RWPE2 (cell line): ENCODE data around the gene ATAT1.
"Not testable (repeated sequence)": the region's sequence is repeated elsewhere in the genome, so short reads cannot be mapped to it uniquely, and the experiment has no call there.

Experiments
- ATAC-seq: fragments of 200-7000 bp; cut with Tn5 transposase; 3 replicates; pipeline ENCODE4 v1.9.1; 2021; ENCODE audit warnings: low read depth
- DNase-seq: peaks from one replicate; pipeline ENCODE4 v3.0.0-alpha.2; 2020; ENCODE audit warnings: low spot score
- H3K27ac ChIP-seq: fragments of 450-650 bp; 2 replicates; pipeline ENCODE4 v1.5.1; 2017; ENCODE audit warnings: mild to moderate bottlenecking; ENCODE audit not compliant: poor library complexity, severe bottlenecking
- H3K27me3 ChIP-seq: fragments of 250-450 bp; sonication (Bioruptor Pico); 2 replicates; pipeline ENCODE4 v1.5.1; 2021; ENCODE audit warnings: mild to moderate bottlenecking, moderate library complexity; ENCODE audit not compliant: insufficient read depth, poor library complexity, severe bottlenecking
- H3K36me3 ChIP-seq: fragments of 250-450 bp; sonication (Bioruptor Pico); 2 replicates; pipeline ENCODE4 v1.5.1; 2020; ENCODE audit warnings: low read depth, mild to moderate bottlenecking, moderate library complexity
- H3K4me1 ChIP-seq: fragments of 250-450 bp; sonication (Bioruptor Pico); 2 replicates; pipeline ENCODE4 v1.5.1; 2021; ENCODE audit warnings: mild to moderate bottlenecking, moderate library complexity; ENCODE audit not compliant: insufficient read depth, poor library complexity, severe bottlenecking
- H3K4me3 ChIP-seq: fragments of 250-450 bp; sonication (Bioruptor Pico); 2 replicates; pipeline ENCODE4 v1.5.1; 2021; ENCODE audit warnings: mild to moderate bottlenecking, moderate library complexity; ENCODE audit not compliant: severe bottlenecking
- H3K9me3 ChIP-seq: fragments of 250-450 bp; sonication (Bioruptor Pico); 2 replicates; pipeline ENCODE4 v1.5.1; 2021; ENCODE audit warnings: mild to moderate bottlenecking, moderate library complexity; ENCODE audit not compliant: severe bottlenecking
- CTCF ChIP-seq: fragments of 450-650 bp; IDR thresholded peaks from one replicate; pipeline ENCODE4 v1.5.1; 2017; ENCODE audit warnings: mild to moderate bottlenecking, moderate library complexity; ENCODE audit not compliant: poor library complexity, severe bottlenecking

Gene ATAT1

DNA sequence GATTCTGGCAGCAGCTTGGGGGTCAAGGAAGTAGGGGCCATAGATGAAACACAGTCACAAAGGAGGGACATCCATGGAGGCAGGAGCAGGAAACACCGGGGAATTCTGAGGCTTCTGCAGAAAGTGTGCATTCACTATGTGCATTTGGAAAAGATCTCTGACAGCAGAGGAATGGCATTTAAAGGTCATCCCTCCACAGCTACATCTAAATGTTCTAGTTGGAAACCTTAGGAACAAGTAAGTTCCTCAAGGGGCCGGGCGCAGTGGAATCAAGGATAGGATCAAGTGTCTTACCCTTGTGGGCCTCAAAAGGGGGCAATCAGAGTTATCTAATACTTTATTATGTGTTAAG, 29.0 kb downstream of the ATAT1 start:
- Histone ChIP-seq H3K4me3 (no peak overlapping the region), H3K27me3 (no peaks in the 10 kb centered on the region), H3K27ac (no peak overlapping the region), H3K9me3 (no peaks in the 10 kb centered on the region), H3K36me3 (peaks cover 91% of the 10 kb centered on the region), H3K4me1 (no peaks in the 10 kb centered on the region)
- DNase-seq (no peak), ATAC-seq (no peak)
- TF ChIP-seq CTCF: no peak

GRCh38 chr6:30656513-30656912, 29.8 kb downstream of the ATAT1 start:
- H3K4me1 ChIP-seq: no peaks in the 10 kb centered on the region
- no peak overlapping the region for H3K4me3 ChIP-seq
- no peaks in the 10 kb centered on the region for H3K9me3 ChIP-seq
- TF ChIP-seq CTCF: no peak
- H3K27me3 ChIP-seq: no peaks in the 10 kb centered on the region
- no peak for DNase-seq
- ATAC-seq: no peak
- no peak overlapping the region for H3K27ac ChIP-seq
- H3K36me3 ChIP-seq: peaks cover 90% of the 10 kb centered on the region

- H3K4me3 ChIP-seq: no peak overlapping the region
- no peak overlapping the region for H3K27ac ChIP-seq
- H3K4me1 ChIP-seq: no peaks in the 10 kb centered on the region
- H3K9me3 ChIP-seq: no peaks in the 10 kb centered on the region
- no peak for DNase-seq
- no peak for ATAC-seq
- peaks cover 92% of the 10 kb centered on the region for H3K36me3 ChIP-seq
- no peaks in the 10 kb centered on the region for H3K27me3 ChIP-seq
- TF ChIP-seq CTCF: no peak
Observed at GRCh38 chr6:30657454-30657853, 30.8 kb downstream of the ATAT1 start.

GRCh38 chr6:30657922-30658321, 31.2 kb downstream of the ATAT1 start:
- H3K36me3 ChIP-seq: peaks cover 92% of the 10 kb centered on the region
- H3K27ac ChIP-seq, H3K9me3 ChIP-seq, ATAC-seq, H3K4me3 ChIP-seq, DNase-seq, H3K27me3 ChIP-seq, H3K4me1 ChIP-seq: not testable (repeated sequence)

GRCh38 chr6:30664994-30665767, 38.5 kb downstream of the ATAT1 start:
- no peak for TF ChIP-seq CTCF
- H3K4me1 ChIP-seq: no peaks in the 10 kb centered on the region
- ATAC-seq (no peak), DNase-seq (no peak)
- peaks cover 89% of the 10 kb centered on the region for H3K36me3 ChIP-seq
- no peak overlapping the region for H3K4me3 ChIP-seq
- H3K27me3 ChIP-seq: no peaks in the 10 kb centered on the region
- no peaks in the 10 kb centered on the region for H3K9me3 ChIP-seq
- no peak overlapping the region for H3K27ac ChIP-seq

DNA sequence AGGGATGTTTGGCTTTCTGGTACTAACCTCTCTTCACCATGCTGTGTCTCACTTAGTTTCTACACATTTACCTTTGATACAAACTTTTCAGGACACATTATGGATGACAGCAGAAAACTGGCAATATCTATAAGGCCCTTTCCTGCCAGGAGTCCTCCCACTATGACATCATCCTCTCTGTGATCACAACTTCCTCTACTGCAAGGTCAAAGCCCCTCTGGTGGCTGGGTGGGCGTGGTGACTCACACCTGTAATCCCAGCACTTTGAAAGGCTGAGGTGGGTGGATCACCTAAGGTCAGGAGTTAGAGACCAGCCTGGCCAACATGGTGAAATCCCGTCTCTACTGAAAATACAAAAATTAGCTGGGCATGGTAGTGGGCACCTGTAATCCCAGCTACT, 39.6 kb downstream of the ATAT1 start:
- not testable (repeated sequence) for ATAC-seq, H3K9me3 ChIP-seq, H3K4me3 ChIP-seq, H3K4me1 ChIP-seq, DNase-seq, H3K27ac ChIP-seq, H3K27me3 ChIP-seq
- peaks cover 88% of the 10 kb centered on the region for H3K36me3 ChIP-seq
